ENCODE results near the gene LRPPRC.
"Not testable (repeated sequence)": the region's sequence is repeated elsewhere in the genome, so short reads cannot be mapped to it uniquely, and the experiment has no call there.

Gene LRPPRC

GRCh38 chr2:43977677-43978375 is 18.0 kb downstream of the LRPPRC start:
- DNase-seq = no peak

- DNase-seq = no peak
Measured at GRCh38 chr2:43960921-43961320, 34.9 kb downstream of the LRPPRC start.

GRCh38 chr2:43958397-43959275 is 37.2 kb downstream of the LRPPRC start:
- no peak for DNase-seq

GRCh38 chr2:43950383-43951008 is 45.3 kb downstream of the LRPPRC start:
- peak; percentile 31 for DNase-seq

- DNase-seq = no peak
Measured at GRCh38 chr2:43948370-43948769, 47.4 kb downstream of the LRPPRC start.

GRCh38 chr2:43946685-43947084 is 49.1 kb downstream of the LRPPRC start:
- DNase-seq = no peak

GRCh38 chr2:43945439-43945838 is 50.4 kb downstream of the LRPPRC start:
- no peak for DNase-seq

- DNase-seq = no peak
Measured at GRCh38 chr2:43944915-43945314, 50.9 kb downstream of the LRPPRC start.

GRCh38 chr2:43943809-43944452 is 51.9 kb downstream of the LRPPRC start:
- DNase-seq = peak; percentile 89

GRCh38 chr2:43943323-43943722 is 52.5 kb downstream of the LRPPRC start:
- DNase-seq = no peak

GRCh38 chr2:43942881-43943280 is 52.9 kb downstream of the LRPPRC start:
- DNase-seq = no peak

- no peak for DNase-seq
Measured at GRCh38 chr2:43941966-43942365, 53.8 kb downstream of the LRPPRC start.

- no peak for DNase-seq
Measured at GRCh38 chr2:43941359-43941758, 54.4 kb downstream of the LRPPRC start.

GRCh38 chr2:43939695-43940256 is 56.0 kb downstream of the LRPPRC start:
- no peak for DNase-seq

GRCh38 chr2:43937269-43937820 is 58.4 kb downstream of the LRPPRC start:
- DNase-seq = no peak

GRCh38 chr2:43934567-43934966 is 61.2 kb downstream of the LRPPRC start:
- DNase-seq = no peak

GRCh38 chr2:43931293-43931692 is 64.5 kb downstream of the LRPPRC start:
- no peak for DNase-seq

- no peak for DNase-seq
Measured at GRCh38 chr2:43927442-43927841, 68.3 kb downstream of the LRPPRC start.

- no peak for DNase-seq
Measured at GRCh38 chr2:43925431-43925830, 70.4 kb downstream of the LRPPRC start.

GRCh38 chr2:43924463-43924862 is 71.3 kb downstream of the LRPPRC start:
- DNase-seq = no peak

- DNase-seq = not testable (repeated sequence)
Measured at GRCh38 chr2:43911136-43911790, 84.5 kb downstream of the LRPPRC start.

Data from NCI-H2171 treated with DMSO at 0.1 percent for 48 hours (cell line).